Glutamatergic neuron (in vitro differentiated cells): ENCODE measurements around the gene CCM2. TPM values are rescaled to one million over a fixed set of nuclear protein-coding genes. Genes with fewer than 3 reads are reported as not detected.

Source experiments
- DNase-seq: peaks from one replicate; pipeline ENCODE4 v3.0.0; 2022
- H3K27ac Mint-ChIP-seq: one replicate; pipeline ENCODE4 v1.8.0; 2020; ENCODE audit warnings: mild to moderate bottlenecking, mixed read lengths, inconsistent platforms; ENCODE audit not compliant: unreplicated experiment
- H3K27me3 Mint-ChIP-seq: one replicate; pipeline ENCODE4 v1.8.0; 2020; ENCODE audit warnings: mild to moderate bottlenecking, moderate library complexity, mixed read lengths, inconsistent platforms; ENCODE audit not compliant: unreplicated experiment
- H3K36me3 Mint-ChIP-seq: one replicate; pipeline ENCODE4 v1.8.0; 2020; ENCODE audit warnings: mild to moderate bottlenecking, mixed read lengths, inconsistent platforms; ENCODE audit not compliant: unreplicated experiment
- H3K4me1 Mint-ChIP-seq: one replicate; pipeline ENCODE4 v1.8.0; 2020; ENCODE audit warnings: mild to moderate bottlenecking, low read depth, mixed read lengths, inconsistent platforms; ENCODE audit not compliant: unreplicated experiment
- H3K4me3 Mint-ChIP-seq: one replicate; pipeline ENCODE4 v1.8.0; 2020; ENCODE audit warnings: mild to moderate bottlenecking, mixed read lengths, inconsistent platforms; ENCODE audit not compliant: unreplicated experiment
- H3K9me3 Mint-ChIP-seq: one replicate; pipeline ENCODE4 v1.8.0; 2020; ENCODE audit warnings: mild to moderate bottlenecking, moderate library complexity, mixed read lengths, inconsistent platforms; ENCODE audit not compliant: unreplicated experiment
- total RNA-seq: library from RNA; stranded (reverse); fragmentation: NEBNext Ultra II Directional; extraction: Animal tissue kit (Norgen Biotek cat#: 25700); gene quantifications from one replicate; pipeline ENCODE4 v1.2.1, GENCODE V29; 2021; ENCODE audit not compliant: unreplicated experiment
- TF ChIP-seq, protein P1 (sequence below): fragments of 200-600 bp; sonication (generic); IDR thresholded peaks from one replicate; pipeline ENCODE4 v1.5.0; 2021; ENCODE audit not compliant: partially characterized antibody, unreplicated experiment

The CCM2 gene
- total RNA-seq, 1 donor from 2014 or later: 92.6 TPM

DNA sequence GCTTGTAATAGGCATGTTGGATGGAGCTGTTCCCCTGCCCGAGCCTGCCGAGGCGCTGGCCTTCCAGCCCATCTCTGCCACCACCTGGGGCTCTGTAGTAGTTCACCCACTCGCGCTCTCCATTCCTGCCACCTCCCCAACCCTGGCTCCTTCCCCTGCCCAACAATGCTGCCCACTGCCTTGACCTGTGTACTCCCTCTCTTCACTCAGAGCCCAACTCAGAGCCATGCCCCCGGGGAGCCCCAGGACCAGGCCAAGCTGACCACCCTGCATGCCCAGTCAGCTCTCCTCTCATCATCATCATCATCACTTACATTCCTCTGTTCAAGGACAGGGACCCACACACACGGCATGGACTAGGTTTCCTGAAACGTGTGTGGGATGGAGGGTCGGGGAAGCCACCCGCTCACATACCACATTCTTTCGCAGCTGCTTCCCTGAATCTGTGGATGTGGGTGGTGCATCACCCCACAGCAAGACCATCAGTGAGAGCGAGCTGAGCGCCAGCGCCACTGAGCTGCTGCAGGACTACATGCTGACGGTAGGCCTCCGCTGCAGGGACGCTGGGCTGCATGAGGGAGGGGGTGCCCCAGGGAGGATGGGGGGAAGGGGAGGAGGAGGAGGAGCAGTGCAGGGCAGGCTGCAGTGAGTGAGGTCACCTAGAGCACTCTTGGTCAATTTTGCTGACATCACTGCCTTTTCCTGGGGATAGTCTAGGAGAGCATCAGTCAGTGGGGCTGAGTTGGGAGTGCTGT is 73.2 kb downstream of the CCM2 start:
- peak; percentile 66 for DNase-seq
- Mint-ChIP-seq H3K27me3 (peaks cover 18% of the 10 kb centered on the region), H3K27ac (peak overlapping the region; percentile 81), H3K4me3 (peak overlapping the region; percentile 45), H3K36me3 (peaks cover 6% of the 10 kb centered on the region), H3K4me1 (peaks cover 38% of the 10 kb centered on the region), H3K9me3 (peaks cover 22% of the 10 kb centered on the region)
- TF ChIP-seq, protein P1, sequence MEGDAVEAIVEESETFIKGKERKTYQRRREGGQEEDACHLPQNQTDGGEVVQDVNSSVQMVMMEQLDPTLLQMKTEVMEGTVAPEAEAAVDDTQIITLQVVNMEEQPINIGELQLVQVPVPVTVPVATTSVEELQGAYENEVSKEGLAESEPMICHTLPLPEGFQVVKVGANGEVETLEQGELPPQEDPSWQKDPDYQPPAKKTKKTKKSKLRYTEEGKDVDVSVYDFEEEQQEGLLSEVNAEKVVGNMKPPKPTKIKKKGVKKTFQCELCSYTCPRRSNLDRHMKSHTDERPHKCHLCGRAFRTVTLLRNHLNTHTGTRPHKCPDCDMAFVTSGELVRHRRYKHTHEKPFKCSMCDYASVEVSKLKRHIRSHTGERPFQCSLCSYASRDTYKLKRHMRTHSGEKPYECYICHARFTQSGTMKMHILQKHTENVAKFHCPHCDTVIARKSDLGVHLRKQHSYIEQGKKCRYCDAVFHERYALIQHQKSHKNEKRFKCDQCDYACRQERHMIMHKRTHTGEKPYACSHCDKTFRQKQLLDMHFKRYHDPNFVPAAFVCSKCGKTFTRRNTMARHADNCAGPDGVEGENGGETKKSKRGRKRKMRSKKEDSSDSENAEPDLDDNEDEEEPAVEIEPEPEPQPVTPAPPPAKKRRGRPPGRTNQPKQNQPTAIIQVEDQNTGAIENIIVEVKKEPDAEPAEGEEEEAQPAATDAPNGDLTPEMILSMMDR: no peak

DNA sequence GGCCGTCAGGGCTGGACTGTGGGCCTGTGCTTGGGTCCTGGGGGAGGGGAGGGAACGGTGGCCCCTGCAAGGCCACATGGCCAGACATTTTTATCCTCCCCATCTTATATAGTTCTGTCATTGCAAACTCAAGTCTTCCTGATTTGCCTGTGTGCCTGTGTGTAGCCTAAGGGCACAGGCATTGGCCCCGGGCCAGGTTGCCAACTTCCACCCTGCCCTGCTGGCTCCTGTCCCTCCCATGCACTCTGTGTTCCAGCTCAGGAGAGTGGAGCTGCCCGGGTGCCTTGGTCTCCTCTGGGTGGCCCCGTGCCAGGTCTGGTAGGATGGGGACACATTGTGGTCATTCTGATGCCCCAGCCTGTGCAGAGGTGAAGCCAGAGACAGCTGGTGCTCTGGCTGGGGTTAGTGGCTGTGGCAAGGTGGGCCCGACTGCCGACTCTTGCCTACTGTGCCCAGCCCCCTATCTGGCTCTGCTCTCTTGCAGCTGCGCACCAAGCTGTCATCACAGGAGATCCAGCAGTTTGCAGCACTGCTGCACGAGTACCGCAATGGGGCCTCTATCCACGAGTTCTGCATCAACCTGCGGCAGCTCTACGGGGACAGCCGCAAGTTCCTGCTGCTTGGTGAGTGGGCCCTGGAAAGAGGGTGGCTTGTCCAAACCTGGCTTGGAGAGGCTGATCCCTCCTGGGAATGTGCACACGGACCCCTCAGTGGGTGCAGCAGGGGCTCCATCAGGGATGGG is 74.0 kb downstream of the CCM2 start:
- Mint-ChIP-seq H3K27ac (peak overlapping the region; percentile 59), H3K9me3 (peaks cover 25% of the 10 kb centered on the region), H3K4me1 (peaks cover 34% of the 10 kb centered on the region), H3K27me3 (peaks cover 23% of the 10 kb centered on the region), H3K36me3 (peaks cover 6% of the 10 kb centered on the region), H3K4me3 (no peak overlapping the region)
- TF ChIP-seq, protein P1: no peak
- no peak for DNase-seq

DNA sequence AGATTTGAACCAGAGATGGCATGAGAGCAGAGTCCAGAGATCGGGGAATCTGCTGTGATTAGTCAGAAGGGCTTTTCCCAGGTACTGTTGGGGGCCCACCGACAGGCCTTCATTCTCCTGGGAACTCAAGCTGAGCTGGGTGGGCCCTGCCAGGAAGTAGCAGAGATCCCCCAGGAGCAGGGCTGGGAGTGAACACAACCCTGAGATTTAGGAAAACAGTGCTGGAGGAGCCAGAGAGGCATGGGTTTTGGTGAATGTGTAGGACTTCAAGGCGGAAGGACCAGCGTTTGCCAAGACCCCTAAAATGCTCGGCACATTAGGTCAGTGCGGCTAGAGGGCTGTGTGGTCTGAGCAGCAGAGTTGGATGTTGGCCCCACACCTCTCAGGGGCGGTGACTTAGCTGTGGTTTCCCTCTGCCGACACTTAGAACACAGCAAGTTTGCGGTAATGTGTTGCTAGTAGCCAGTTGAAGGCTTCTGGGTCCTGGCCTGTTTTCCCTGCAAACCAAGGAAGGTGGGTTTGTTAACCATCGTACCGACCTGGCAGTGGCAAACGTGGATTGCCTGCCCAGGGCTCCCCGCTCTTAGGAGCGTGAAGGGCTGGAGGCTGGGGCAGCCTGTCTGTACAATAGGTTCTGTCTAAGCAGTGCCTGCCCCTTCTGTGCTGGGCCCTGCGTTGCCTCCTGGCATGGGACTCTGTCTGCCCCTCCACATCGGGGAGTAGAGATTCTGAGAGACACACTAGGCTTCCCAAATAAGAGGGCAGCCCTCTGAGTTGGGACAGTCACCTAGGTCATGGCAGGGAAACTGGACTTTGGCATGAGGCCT is 74.7 kb downstream of the CCM2 start:
- no peak overlapping the region for H3K4me3 Mint-ChIP-seq
- TF ChIP-seq, protein P1: no peak
- peaks cover 6% of the 10 kb centered on the region for H3K36me3 Mint-ChIP-seq
- H3K27me3 Mint-ChIP-seq: peaks cover 30% of the 10 kb centered on the region
- H3K9me3 Mint-ChIP-seq: peaks cover 25% of the 10 kb centered on the region
- peak overlapping the region; percentile 59 for H3K27ac Mint-ChIP-seq
- H3K4me1 Mint-ChIP-seq: peaks cover 27% of the 10 kb centered on the region
- no peak for DNase-seq

DNA sequence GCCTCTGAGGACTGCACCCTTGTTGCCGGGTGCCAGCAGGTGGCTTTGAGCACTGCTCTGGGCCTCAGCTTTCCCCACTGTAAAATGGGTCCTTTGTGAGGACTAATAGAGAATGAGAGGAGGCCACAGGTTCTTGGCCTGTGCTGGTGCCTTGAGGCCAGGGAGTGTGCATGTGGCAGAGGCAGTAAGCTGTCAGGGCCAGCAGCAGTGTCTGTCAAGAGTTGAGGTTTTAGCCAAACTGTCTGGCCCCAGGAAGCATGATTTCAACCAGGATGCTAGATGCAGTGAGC is 75.3 kb downstream of the CCM2 start:
- H3K9me3 Mint-ChIP-seq: peaks cover 25% of the 10 kb centered on the region
- no peak for DNase-seq
- H3K4me1 Mint-ChIP-seq: peaks cover 22% of the 10 kb centered on the region
- peak overlapping the region; percentile 33 for H3K27ac Mint-ChIP-seq
- H3K27me3 Mint-ChIP-seq: peaks cover 34% of the 10 kb centered on the region
- H3K4me3 Mint-ChIP-seq: no peak overlapping the region
- TF ChIP-seq, protein P1: no peak
- H3K36me3 Mint-ChIP-seq: peaks cover 10% of the 10 kb centered on the region
